ENCODE measurements around the gene MAP3K9.

MAP3K9 gene

GRCh38 chr14:70755655-70756054, 53.7 kb downstream of the MAP3K9 start:
- TF ChIP-seq BACH2 (CRISPR knock-in tag; IDR thresholded peaks at IDR 0.05; ENCODE audit: borderline replicate concordance) (no peak), ZNF565 (CRISPR knock-in tag; conservative IDR thresholded peaks at IDR 0.05; ENCODE audit: low read depth) (no peak), ARNTL (CRISPR knock-in tag; IDR thresholded peaks at IDR 0.05; ENCODE audit: borderline replicate concordance, low read depth) (no peak), PPARA (CRISPR knock-in tag; IDR thresholded peaks at IDR 0.05; ENCODE audit: borderline replicate concordance) (no peak), ZFP3 (CRISPR knock-in tag; IDR thresholded peaks at IDR 0.05) (no peak), SNAI2 (CRISPR knock-in tag; IDR thresholded peaks at IDR 0.05) (no peak), OSR1 (CRISPR knock-in tag; IDR thresholded peaks at IDR 0.05) (no peak), GLIS3 (CRISPR knock-in tag; IDR thresholded peaks at IDR 0.05) (no peak), ISL1 (CRISPR knock-in tag; IDR thresholded peaks at IDR 0.05) (no peak), RARB (CRISPR knock-in tag; IDR thresholded peaks at IDR 0.05) (no peak), CREB5 (CRISPR knock-in tag; IDR thresholded peaks at IDR 0.05; ENCODE audit: low read depth) (no peak), ESRRG (CRISPR knock-in tag; IDR thresholded peaks at IDR 0.05) (no peak), ZC3H10 (CRISPR knock-in tag; IDR thresholded peaks at IDR 0.05) (no peak)
- TF ChIP-seq, protein P1, sequence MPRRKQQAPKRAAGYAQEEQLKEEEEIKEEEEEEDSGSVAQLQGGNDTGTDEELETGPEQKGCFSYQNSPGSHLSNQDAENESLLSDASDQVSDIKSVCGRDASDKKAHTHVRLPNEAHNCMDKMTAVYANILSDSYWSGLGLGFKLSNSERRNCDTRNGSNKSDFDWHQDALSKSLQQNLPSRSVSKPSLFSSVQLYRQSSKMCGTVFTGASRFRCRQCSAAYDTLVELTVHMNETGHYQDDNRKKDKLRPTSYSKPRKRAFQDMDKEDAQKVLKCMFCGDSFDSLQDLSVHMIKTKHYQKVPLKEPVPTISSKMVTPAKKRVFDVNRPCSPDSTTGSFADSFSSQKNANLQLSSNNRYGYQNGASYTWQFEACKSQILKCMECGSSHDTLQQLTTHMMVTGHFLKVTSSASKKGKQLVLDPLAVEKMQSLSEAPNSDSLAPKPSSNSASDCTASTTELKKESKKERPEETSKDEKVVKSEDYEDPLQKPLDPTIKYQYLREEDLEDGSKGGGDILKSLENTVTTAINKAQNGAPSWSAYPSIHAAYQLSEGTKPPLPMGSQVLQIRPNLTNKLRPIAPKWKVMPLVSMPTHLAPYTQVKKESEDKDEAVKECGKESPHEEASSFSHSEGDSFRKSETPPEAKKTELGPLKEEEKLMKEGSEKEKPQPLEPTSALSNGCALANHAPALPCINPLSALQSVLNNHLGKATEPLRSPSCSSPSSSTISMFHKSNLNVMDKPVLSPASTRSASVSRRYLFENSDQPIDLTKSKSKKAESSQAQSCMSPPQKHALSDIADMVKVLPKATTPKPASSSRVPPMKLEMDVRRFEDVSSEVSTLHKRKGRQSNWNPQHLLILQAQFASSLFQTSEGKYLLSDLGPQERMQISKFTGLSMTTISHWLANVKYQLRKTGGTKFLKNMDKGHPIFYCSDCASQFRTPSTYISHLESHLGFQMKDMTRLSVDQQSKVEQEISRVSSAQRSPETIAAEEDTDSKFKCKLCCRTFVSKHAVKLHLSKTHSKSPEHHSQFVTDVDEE (CRISPR knock-in tag; IDR thresholded peaks at IDR 0.05): no peak
- TF ChIP-seq, protein P2, sequence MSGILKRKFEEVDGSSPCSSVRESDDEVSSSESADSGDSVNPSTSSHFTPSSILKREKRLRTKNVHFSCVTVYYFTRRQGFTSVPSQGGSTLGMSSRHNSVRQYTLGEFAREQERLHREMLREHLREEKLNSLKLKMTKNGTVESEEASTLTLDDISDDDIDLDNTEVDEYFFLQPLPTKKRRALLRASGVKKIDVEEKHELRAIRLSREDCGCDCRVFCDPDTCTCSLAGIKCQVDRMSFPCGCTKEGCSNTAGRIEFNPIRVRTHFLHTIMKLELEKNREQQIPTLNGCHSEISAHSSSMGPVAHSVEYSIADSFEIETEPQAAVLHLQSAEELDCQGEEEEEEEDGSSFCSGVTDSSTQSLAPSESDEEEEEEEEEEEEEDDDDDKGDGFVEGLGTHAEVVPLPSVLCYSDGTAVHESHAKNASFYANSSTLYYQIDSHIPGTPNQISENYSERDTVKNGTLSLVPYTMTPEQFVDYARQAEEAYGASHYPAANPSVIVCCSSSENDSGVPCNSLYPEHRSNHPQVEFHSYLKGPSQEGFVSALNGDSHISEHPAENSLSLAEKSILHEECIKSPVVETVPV (CRISPR knock-in tag; IDR thresholded peaks at IDR 0.05): no peak
- ATAC-seq: peak; percentile 26

GRCh38 chr14:70754991-70755390, 54.3 kb downstream of the MAP3K9 start:
- ATAC-seq: peak; percentile 79
- peak; percentile 56 for TF ChIP-seq ISL1 (CRISPR knock-in tag; IDR thresholded peaks at IDR 0.05)
- TF ChIP-seq, protein P1 (CRISPR knock-in tag; IDR thresholded peaks at IDR 0.05): no peak

GRCh38 chr14:70753518-70753953, 55.8 kb downstream of the MAP3K9 start:
- TF ChIP-seq ZFP3 (CRISPR knock-in tag; IDR thresholded peaks at IDR 0.05) (no peak), SNAI2 (CRISPR knock-in tag; IDR thresholded peaks at IDR 0.05) (no peak), ZC3H10 (CRISPR knock-in tag; IDR thresholded peaks at IDR 0.05) (no peak), BACH2 (CRISPR knock-in tag; IDR thresholded peaks at IDR 0.05; ENCODE audit: borderline replicate concordance) (no peak), PPARA (CRISPR knock-in tag; IDR thresholded peaks at IDR 0.05; ENCODE audit: borderline replicate concordance) (no peak), TCF4 (CRISPR knock-in tag; IDR thresholded peaks at IDR 0.05; ENCODE audit: borderline replicate concordance) (no peak), POU6F1 (CRISPR knock-in tag; IDR thresholded peaks at IDR 0.05; ENCODE audit: borderline replicate concordance, low read depth) (no peak), GLIS3 (CRISPR knock-in tag; IDR thresholded peaks at IDR 0.05) (no peak), CREB5 (CRISPR knock-in tag; IDR thresholded peaks at IDR 0.05; ENCODE audit: low read depth) (no peak), ISL1 (CRISPR knock-in tag; IDR thresholded peaks at IDR 0.05) (no peak), ZNF70 (CRISPR knock-in tag; IDR thresholded peaks at IDR 0.05) (no peak), ZFP30 (CRISPR knock-in tag; IDR thresholded peaks at IDR 0.05) (no peak), CSDC2 (CRISPR knock-in tag; IDR thresholded peaks at IDR 0.05) (no peak)
- no peak for ATAC-seq
